ENCODE data around the gene PLAAT2. TPM values are rescaled to one million over a fixed set of nuclear protein-coding genes. Genes with fewer than 3 reads are reported as not detected.

The PLAAT2 gene
- total RNA-seq, 1 experiment from 2014 or later = 0.66 TPM

DNA sequence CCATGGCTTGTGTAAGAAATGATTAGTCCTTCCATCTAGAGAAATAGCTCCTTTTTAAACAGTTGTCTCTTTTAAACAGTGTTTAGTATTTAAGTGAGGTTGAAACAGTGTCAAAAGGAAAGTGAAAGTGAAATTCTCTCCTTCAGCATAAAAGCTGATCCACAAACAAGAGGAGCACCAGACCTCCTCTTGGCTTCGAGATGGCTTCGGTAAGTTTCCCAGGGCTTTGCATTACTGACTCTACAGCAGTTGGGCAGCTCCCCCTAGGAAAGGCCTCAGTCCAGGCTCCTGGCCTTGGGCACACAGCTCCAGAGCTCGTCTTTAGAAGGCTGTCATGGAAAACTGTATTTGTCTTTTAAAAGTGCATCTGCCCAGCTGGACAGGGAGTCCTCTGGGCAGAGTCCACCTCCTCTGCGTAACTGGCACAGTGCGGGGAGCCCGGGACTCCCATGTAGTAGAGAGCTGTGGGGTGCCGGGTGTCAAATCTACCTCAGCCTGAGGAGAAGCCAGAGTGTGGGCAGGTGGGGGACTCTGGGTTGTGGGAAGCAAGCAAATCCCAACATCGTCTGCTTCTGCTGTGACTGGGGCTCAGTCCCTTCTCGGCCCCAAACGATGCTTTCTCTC, 26.4 kb downstream of the PLAAT2 start, which contains the start of gene PLAAT4:
Gene PLAAT4, plus strand, starts transcription at position 140 of the 624 bp plus-strand sequence. Its CDS starts 61 bp downstream, at position 201.
- ATAC-seq (peak; percentile 16), DNase-seq (ENCODE audit: low spot score) (no peak)
- Mint-ChIP-seq H3K27ac (no peak within 1 kb of the TSS), H3K4me3 (no peak within 1 kb of the TSS), H3K4me1 (peaks cover 39% of the 10 kb centered on the region), H3K9me3 (no peaks in the 10 kb centered on the region), H3K27me3 (ENCODE audit: low read depth) (no peaks in the 10 kb centered on the region; the same call in 1 of the 2 replicates), H3K36me3 (no peaks in the 10 kb centered on the region)
- TF ChIP-seq AR (CRISPR knock-in tag; IDR thresholded peaks at IDR 0.05) (no peak), NFYB (CRISPR knock-in tag; conservative IDR thresholded peaks at IDR 0.05; ENCODE audit: low read depth) (no peak), GRHL2 (CRISPR knock-in tag; IDR thresholded peaks at IDR 0.05; ENCODE audit: insufficient replicate concordance, severe bottlenecking) (no peak), ETV6 (CRISPR knock-in tag; IDR thresholded peaks at IDR 0.05) (no peak), ZSCAN18 (CRISPR knock-in tag; IDR thresholded peaks at IDR 0.05) (no peak), HMGA2 (CRISPR knock-in tag; IDR thresholded peaks at IDR 0.05) (no peak), PREB (CRISPR knock-in tag; IDR thresholded peaks at IDR 0.05; ENCODE audit: borderline replicate concordance) (no peak), ZNF416 (CRISPR knock-in tag; IDR thresholded peaks at IDR 0.05) (no peak), ZNF512 (CRISPR knock-in tag; IDR thresholded peaks at IDR 0.05; ENCODE audit: borderline replicate concordance) (no peak), ATF2 (CRISPR knock-in tag; IDR thresholded peaks at IDR 0.05; ENCODE audit: borderline replicate concordance, low read depth) (no peak), CBFB (CRISPR knock-in tag; IDR thresholded peaks at IDR 0.05; ENCODE audit: low read depth) (no peak), RELA (CRISPR knock-in tag; IDR thresholded peaks at IDR 0.05; ENCODE audit: borderline replicate concordance) (no peak), USF1 (CRISPR knock-in tag; IDR thresholded peaks at IDR 0.05) (no peak)
- TF ChIP-seq, protein P1, sequence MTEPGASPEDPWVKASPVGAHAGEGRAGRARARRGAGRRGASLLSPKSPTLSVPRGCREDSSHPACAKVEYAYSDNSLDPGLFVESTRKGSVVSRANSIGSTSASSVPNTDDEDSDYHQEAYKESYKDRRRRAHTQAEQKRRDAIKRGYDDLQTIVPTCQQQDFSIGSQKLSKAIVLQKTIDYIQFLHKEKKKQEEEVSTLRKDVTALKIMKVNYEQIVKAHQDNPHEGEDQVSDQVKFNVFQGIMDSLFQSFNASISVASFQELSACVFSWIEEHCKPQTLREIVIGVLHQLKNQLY (CRISPR knock-in tag; IDR thresholded peaks at IDR 0.05) = no peak
- TF ChIP-seq, protein P2, sequence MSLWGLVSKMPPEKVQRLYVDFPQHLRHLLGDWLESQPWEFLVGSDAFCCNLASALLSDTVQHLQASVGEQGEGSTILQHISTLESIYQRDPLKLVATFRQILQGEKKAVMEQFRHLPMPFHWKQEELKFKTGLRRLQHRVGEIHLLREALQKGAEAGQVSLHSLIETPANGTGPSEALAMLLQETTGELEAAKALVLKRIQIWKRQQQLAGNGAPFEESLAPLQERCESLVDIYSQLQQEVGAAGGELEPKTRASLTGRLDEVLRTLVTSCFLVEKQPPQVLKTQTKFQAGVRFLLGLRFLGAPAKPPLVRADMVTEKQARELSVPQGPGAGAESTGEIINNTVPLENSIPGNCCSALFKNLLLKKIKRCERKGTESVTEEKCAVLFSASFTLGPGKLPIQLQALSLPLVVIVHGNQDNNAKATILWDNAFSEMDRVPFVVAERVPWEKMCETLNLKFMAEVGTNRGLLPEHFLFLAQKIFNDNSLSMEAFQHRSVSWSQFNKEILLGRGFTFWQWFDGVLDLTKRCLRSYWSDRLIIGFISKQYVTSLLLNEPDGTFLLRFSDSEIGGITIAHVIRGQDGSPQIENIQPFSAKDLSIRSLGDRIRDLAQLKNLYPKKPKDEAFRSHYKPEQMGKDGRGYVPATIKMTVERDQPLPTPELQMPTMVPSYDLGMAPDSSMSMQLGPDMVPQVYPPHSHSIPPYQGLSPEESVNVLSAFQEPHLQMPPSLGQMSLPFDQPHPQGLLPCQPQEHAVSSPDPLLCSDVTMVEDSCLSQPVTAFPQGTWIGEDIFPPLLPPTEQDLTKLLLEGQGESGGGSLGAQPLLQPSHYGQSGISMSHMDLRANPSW (CRISPR knock-in tag; conservative IDR thresholded peaks at IDR 0.05; ENCODE audit: low read depth) = no peak
- TF ChIP-seq, protein P3, sequence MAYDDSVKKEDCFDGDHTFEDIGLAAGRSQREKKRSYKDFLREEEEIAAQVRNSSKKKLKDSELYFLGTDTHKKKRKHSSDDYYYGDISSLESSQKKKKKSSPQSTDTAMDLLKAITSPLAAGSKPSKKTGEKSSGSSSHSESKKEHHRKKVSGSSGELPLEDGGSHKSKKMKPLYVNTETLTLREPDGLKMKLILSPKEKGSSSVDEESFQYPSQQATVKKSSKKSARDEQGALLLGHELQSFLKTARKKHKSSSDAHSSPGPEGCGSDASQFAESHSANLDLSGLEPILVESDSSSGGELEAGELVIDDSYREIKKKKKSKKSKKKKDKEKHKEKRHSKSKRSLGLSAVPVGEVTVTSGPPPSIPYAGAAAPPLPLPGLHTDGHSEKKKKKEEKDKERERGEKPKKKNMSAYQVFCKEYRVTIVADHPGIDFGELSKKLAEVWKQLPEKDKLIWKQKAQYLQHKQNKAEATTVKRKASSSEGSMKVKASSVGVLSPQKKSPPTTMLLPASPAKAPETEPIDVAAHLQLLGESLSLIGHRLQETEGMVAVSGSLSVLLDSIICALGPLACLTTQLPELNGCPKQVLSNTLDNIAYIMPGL (CRISPR knock-in tag; IDR thresholded peaks at IDR 0.05) = no peak
- TF ChIP-seq, protein P4, sequence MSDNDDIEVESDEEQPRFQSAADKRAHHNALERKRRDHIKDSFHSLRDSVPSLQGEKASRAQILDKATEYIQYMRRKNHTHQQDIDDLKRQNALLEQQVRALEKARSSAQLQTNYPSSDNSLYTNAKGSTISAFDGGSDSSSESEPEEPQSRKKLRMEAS (CRISPR knock-in tag; IDR thresholded peaks at IDR 0.05) = no peak
- TF ChIP-seq, protein P5, sequence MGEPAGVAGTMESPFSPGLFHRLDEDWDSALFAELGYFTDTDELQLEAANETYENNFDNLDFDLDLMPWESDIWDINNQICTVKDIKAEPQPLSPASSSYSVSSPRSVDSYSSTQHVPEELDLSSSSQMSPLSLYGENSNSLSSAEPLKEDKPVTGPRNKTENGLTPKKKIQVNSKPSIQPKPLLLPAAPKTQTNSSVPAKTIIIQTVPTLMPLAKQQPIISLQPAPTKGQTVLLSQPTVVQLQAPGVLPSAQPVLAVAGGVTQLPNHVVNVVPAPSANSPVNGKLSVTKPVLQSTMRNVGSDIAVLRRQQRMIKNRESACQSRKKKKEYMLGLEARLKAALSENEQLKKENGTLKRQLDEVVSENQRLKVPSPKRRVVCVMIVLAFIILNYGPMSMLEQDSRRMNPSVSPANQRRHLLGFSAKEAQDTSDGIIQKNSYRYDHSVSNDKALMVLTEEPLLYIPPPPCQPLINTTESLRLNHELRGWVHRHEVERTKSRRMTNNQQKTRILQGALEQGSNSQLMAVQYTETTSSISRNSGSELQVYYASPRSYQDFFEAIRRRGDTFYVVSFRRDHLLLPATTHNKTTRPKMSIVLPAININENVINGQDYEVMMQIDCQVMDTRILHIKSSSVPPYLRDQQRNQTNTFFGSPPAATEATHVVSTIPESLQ (CRISPR knock-in tag; IDR thresholded peaks at IDR 0.05) = no peak
- ChIA-PET POLR2A (no interaction called here), CTCF (interaction anchor here (0.7 to 1.4 kb wide), 4 partner anchors 56 to 109 kb away, joined by 3 to 6 read pairs (median 4); no protein-coding TSS in a partner anchor)
